Endothelial cell of umbilical vein (primary cell): ENCODE data around the gene CTAGE9. TPM values are rescaled to one million over a fixed set of nuclear protein-coding genes. Genes with fewer than 3 reads are reported as not detected.

Source experiments
- BruUV-seq: library from RNA; stranded (reverse); fragments of 400-500 nt; replicated peaks from 2 replicates; lab custom pipeline; 2021; lab: Mats Ljungman, UMichigan
- CTCF ChIA-PET: fragments of 300-600, 350-600 bp; sonication (Branson Sonifier 250); formaldehyde crosslinking; loops from one replicate; lab custom pipeline; 2021; ENCODE audit warnings: antibody characterized with exemption, inconsistent platforms; lab: Charles Lee
- POLR2A ChIA-PET: fragments of 300-600, 350-600 bp; sonication (Branson Sonifier 250); formaldehyde crosslinking; loops from one replicate; lab custom pipeline; 2021; ENCODE audit warnings: antibody characterized with exemption, inconsistent platforms; lab: Charles Lee
- DNase-seq: peaks from one replicate; pipeline ENCODE4 v3.0.0-alpha.2; 2011; ENCODE audit warnings: low read depth, low spot score
- FAIRE-seq: peaks from 2 replicates; lab custom pipeline; 2011; peaks lifted over from hg19 to GRCh38; lab: Jason Lieb, UNC
- H2AFZ ChIP-seq: 2 replicates; pipeline ENCODE4 v1.6.0; 2012; ENCODE audit warnings: low read depth, low read length, control low read depth, inconsistent platforms
- H3K27ac ChIP-seq: 2 replicates; pipeline ENCODE4 v1.5.1; 2011; ENCODE audit warnings: low read depth, mild to moderate bottlenecking, control low read depth, low read length, moderate library complexity; ENCODE audit not compliant: insufficient read depth
- H3K27me3 ChIP-seq, 2 experiments: 2 replicates each; pipeline versions ENCODE4 v1.6.0 to v1.6.1; 2011; ENCODE audit warnings: low read length in 2 of 2, mixed read lengths in 1 of 2; ENCODE audit not compliant: control insufficient read depth in 2 of 2, insufficient read depth in 2 of 2
- H3K36me3 ChIP-seq, 2 experiments: 2 replicates in 1 of 2; 3 replicates in 1 of 2; pipeline ENCODE4 v1.5.1; 2011; ENCODE audit warnings: low read length in 2 of 2, mild to moderate bottlenecking in 1 of 2, moderate library complexity in 1 of 2; ENCODE audit not compliant: control insufficient read depth in 2 of 2, insufficient read depth in 2 of 2; ENCODE audit errors: extremely low read depth in 1 of 2
- H3K4me1 ChIP-seq: 3 replicates; pipeline ENCODE4 v1.5.1; 2011; ENCODE audit warnings: mild to moderate bottlenecking, low read length; ENCODE audit not compliant: control insufficient read depth, insufficient read depth; ENCODE audit errors: extremely low read depth
- H3K4me2 ChIP-seq: 2 replicates; pipeline ENCODE4 v1.6.1; 2011; ENCODE audit warnings: low read length, control low read depth, mixed read lengths; ENCODE audit not compliant: insufficient read depth
- H3K4me3 ChIP-seq, 3 experiments: fragments of 200-600 bp in 1 of 3; sonication (generic), shearing (Covaris generic) in 1 of 3; replicated peaks in 1 of 3; 2 replicates each; pipeline ENCODE4 v1.5.1; 2011 to 2016; ENCODE audit warnings: control low read depth in 3 of 3, low read length in 3 of 3, mild to moderate bottlenecking in 2 of 3, inconsistent platforms in 1 of 3, low read depth in 1 of 3, moderate library complexity in 1 of 3; ENCODE audit not compliant: insufficient read depth in 1 of 3
- H3K79me2 ChIP-seq: 2 replicates; pipeline ENCODE4 v1.6.0; 2012; ENCODE audit warnings: low read length, inconsistent platforms; ENCODE audit not compliant: control insufficient read depth, insufficient read depth
- H3K9ac ChIP-seq: replicated peaks from 2 replicates; pipeline ENCODE3; 2011; ENCODE audit warnings: low read length, control low read depth; ENCODE audit not compliant: insufficient read depth; ENCODE audit errors: extremely low read depth
- H3K9me1 ChIP-seq: replicated peaks from 3 replicates; pipeline ENCODE4 v1.6.0; 2011; ENCODE audit warnings: mild to moderate bottlenecking, low read length; ENCODE audit not compliant: control insufficient read depth, insufficient read depth; ENCODE audit errors: extremely low read depth
- H3K9me3 ChIP-seq: replicated peaks from 2 replicates; pipeline ENCODE4 v1.5.1; 2012; ENCODE audit warnings: low read length, inconsistent platforms; ENCODE audit not compliant: control insufficient read depth, insufficient read depth
- H4K20me1 ChIP-seq: replicated peaks from 2 replicates; pipeline ENCODE3; 2011; ENCODE audit warnings: mild to moderate bottlenecking, low read length; ENCODE audit not compliant: control insufficient read depth, insufficient read depth; ENCODE audit errors: extremely low read depth
- CTCF ChIP-seq, 2 donors: IDR thresholded peaks; 1 replicate in 1 of 2; 2 replicates in 1 of 2; pipeline ENCODE4 v1.5.1; 2011; ENCODE audit warnings: low read length in 2 of 2, mild to moderate bottlenecking in 2 of 2, moderate library complexity in 2 of 2, control low read depth in 1 of 2, inconsistent platforms in 1 of 2, low read depth in 1 of 2; ENCODE audit not compliant: insufficient read depth in 1 of 2; ENCODE audit errors: extremely low read depth in 1 of 2
- EZH2 ChIP-seq: IDR thresholded peaks from 2 replicates; pipeline ENCODE4 v1.6.1; 2012; ENCODE audit warnings: borderline replicate concordance, low read depth, mild to moderate bottlenecking, moderate library complexity, low read length, inconsistent platforms; ENCODE audit not compliant: severe bottlenecking
- FOS ChIP-seq: IDR thresholded peaks from 2 replicates; pipeline ENCODE4 v1.6.1; 2011; ENCODE audit warnings: mild to moderate bottlenecking, low read length, moderate library complexity, borderline replicate concordance; ENCODE audit not compliant: insufficient read depth
- GATA2 ChIP-seq: IDR thresholded peaks from 2 replicates; pipeline ENCODE4 v1.7.0; 2011; ENCODE audit warnings: low read depth, mild to moderate bottlenecking, moderate library complexity, mixed read lengths, low read length; ENCODE audit not compliant: insufficient read length, insufficient read depth
- JUN ChIP-seq: IDR thresholded peaks from 2 replicates; pipeline ENCODE4 v1.6.1; 2011; ENCODE audit warnings: borderline replicate concordance, low read depth; ENCODE audit not compliant: insufficient read length, insufficient read depth
- MAX ChIP-seq: IDR thresholded peaks from 2 replicates; pipeline ENCODE4 v1.6.1; 2011; ENCODE audit not compliant: insufficient read depth, insufficient read length
- MYC ChIP-seq: IDR thresholded peaks from one replicate; pipeline ENCODE4 v1.6.1; 2011; ENCODE audit warnings: mild to moderate bottlenecking, low read depth, low read length
- POLR2A ChIP-seq: IDR thresholded peaks from 2 replicates; pipeline ENCODE4 v1.6.1; 2012; ENCODE audit warnings: low read depth, mild to moderate bottlenecking, control low read depth, low read length
- POLR2AphosphoS5 ChIP-seq: IDR thresholded peaks from 2 replicates; pipeline ENCODE4 v1.6.1; 2012; ENCODE audit warnings: low read depth, mild to moderate bottlenecking, control low read depth, low read length, moderate library complexity; ENCODE audit not compliant: insufficient read depth
- dilution Hi-C: fragments of 300-500 bp; cut with MboI; formaldehyde crosslinking; loops from one replicate; pipeline ENCODE4 v1.15.0; 2019; ENCODE audit warnings: low sequenced_read_pairs; ENCODE audit not compliant: extremely low pct_ligation_motif_present
- intact Hi-C: fragments of 100-400 bp; cut with micrococcal nuclease; formaldehyde crosslinking; loops from one replicate; pipeline ENCODE4 v1.10.0; 2022
- polyA plus RNA-seq, 4 experiments: library from polyadenylated mRNA; depleted of rRNA in 3 of 4; stranded (reverse) in 3 of 4; unstranded in 1 of 4; fragments of >200 nt; gene quantifications; 2 replicates each; pipeline versions ENCODE4 v1.2.1 to v1.2.3, GENCODE V29; 2011 to 2012; ENCODE audit warnings: missing spikeins in 1 of 4
- total RNA-seq: library from RNA; stranded (reverse); gene quantifications from 2 replicates; pipeline ENCODE4 v1.2.3, GENCODE V29; 2021

The CTAGE9 gene
- total and polyA plus RNA-seq, 2 donors (not counting 3 experiments of a cell fraction or from before 2014, with no cell fraction given), result not detected

- ChIA-PET CTCF (interaction anchor here (1.0 to 2.4 kb wide), 3 partner anchors 10 to 553 kb away, joined by 3 to 15 read pairs (median 3); no protein-coding TSS in a partner anchor), POLR2A (no interaction called here)
- dilution Hi-C loops, result no loop called here
- Histone ChIP-seq H3K9ac (no peak overlapping the region), H3K4me3 (no peak overlapping the region), H3K36me3 (no peaks in the 10 kb centered on the region), H3K27me3 (no peaks in the 10 kb centered on the region), H3K79me2 (no peaks in the 10 kb centered on the region), H2AFZ (no peak overlapping the region), H4K20me1 (no peaks in the 10 kb centered on the region), H3K4me2 (no peak overlapping the region), H3K4me1 (no peaks in the 10 kb centered on the region), H3K9me1 (no peaks in the 10 kb centered on the region), H3K27ac (no peak overlapping the region), H3K9me3 (no peaks in the 10 kb centered on the region)
- no peak for TF ChIP-seq MYC
- no peak for TF ChIP-seq POLR2AphosphoS5
- no peak for TF ChIP-seq EZH2
- TF ChIP-seq FOS, result no peak
- TF ChIP-seq POLR2A, result no peak
- no peak for TF ChIP-seq GATA2
- TF ChIP-seq JUN, result no peak
- no peak for TF ChIP-seq CTCF (IDR thresholded peaks at IDR 0.05; ENCODE audit: extremely low read depth in 1 of 2, insufficient read depth in 1 of 2, low read depth in 1 of 2, low read length in 2 of 2)
- no peak for TF ChIP-seq MAX
- DNase-seq (no peak), FAIRE-seq (no peak)
- intact Hi-C loops, result no loop called here
- BruUV-seq, result no TSS peak
Observed at GRCh38 chr6:131727467-131727866, 16.6 kb upstream of the CTAGE9 start.
